Thyroid gland (tissue), 4 donors: Measurements from ENCODE around the gene TAF10.

Experiments
- POLR2A ChIP-seq, 2 donors: fragments of 450-650 bp; IDR thresholded peaks; one replicate each; pipeline ENCODE4 v1.6.1; 2017; ENCODE audit warnings: antibody characterized with exemption in 2 of 2, mild to moderate bottlenecking in 2 of 2, moderate library complexity in 1 of 2
- TF ChIP-seq, protein P1 (sequence below), 6 experiments: fragments of 200-600 bp in 3 of 6; fragments of 450-650 bp in 3 of 6; sonication (generic) in 3 of 6; IDR thresholded peaks; one replicate each; pipeline ENCODE4 v1.5.1; 2016 to 2019; ENCODE audit warnings: antibody characterized with exemption in 6 of 6, mild to moderate bottlenecking in 2 of 6, inconsistent platforms in 1 of 6, moderate library complexity in 1 of 6

DNA sequence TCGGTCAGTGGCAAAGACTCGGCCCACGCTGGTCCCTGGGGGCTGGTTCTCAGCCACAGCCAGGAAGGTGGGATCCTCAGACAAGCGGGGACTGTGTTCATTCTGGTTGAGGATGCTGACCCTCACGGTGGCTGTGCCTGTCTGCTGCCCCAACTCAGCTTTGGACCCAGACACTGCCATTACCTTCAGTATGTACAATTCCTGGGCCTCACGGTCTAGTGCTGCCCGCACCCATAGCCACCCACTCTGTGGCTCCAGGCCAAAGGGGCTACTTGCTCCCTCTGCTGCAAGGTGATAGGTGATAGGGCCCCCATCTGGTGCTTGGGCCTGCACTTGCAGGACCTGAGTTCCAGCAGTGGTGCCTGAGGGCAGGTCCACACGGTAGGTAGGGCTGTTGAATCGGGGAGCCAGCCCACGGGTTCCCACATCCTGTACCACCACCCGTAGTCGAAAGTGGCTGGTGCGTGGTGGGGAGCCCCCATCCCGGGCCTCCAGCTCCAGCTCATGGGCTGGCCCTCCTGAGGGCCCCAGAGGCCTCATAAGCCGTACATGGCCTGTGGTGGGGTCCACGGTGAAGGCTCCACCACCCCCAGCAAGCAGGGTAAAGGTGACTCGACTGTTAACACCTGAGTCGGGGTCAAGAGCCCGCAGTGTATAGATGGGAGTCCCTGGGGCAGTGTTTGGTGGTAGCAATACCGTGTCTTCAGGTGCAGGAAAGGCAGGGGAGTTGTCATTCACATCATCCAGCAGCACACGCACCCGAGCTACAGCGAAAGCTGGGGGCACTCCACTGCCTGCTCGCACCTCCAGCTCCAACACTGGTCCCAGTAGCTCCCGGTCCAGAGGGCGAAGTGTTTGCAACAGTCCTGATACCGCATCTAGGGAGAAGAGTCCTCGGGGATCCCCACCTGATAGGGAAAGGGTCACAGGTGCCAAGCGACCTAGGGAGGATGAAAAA lies 20.4 kb upstream of the TAF10 start:
- TF ChIP-seq, protein P1, sequence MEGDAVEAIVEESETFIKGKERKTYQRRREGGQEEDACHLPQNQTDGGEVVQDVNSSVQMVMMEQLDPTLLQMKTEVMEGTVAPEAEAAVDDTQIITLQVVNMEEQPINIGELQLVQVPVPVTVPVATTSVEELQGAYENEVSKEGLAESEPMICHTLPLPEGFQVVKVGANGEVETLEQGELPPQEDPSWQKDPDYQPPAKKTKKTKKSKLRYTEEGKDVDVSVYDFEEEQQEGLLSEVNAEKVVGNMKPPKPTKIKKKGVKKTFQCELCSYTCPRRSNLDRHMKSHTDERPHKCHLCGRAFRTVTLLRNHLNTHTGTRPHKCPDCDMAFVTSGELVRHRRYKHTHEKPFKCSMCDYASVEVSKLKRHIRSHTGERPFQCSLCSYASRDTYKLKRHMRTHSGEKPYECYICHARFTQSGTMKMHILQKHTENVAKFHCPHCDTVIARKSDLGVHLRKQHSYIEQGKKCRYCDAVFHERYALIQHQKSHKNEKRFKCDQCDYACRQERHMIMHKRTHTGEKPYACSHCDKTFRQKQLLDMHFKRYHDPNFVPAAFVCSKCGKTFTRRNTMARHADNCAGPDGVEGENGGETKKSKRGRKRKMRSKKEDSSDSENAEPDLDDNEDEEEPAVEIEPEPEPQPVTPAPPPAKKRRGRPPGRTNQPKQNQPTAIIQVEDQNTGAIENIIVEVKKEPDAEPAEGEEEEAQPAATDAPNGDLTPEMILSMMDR (IDR thresholded peaks at IDR 0.05) = no peak
- TF ChIP-seq POLR2A (IDR thresholded peaks at IDR 0.05) = no peak
